Measurements from ENCODE around the gene NFKBIB. TPM values are rescaled to one million over a fixed set of nuclear protein-coding genes. Genes with fewer than 3 reads are reported as not detected.

Gene NFKBIB
- total RNA-seq, 1 experiment from 2014 or later: 39.8 TPM

- TF ChIP-seq, protein P1, sequence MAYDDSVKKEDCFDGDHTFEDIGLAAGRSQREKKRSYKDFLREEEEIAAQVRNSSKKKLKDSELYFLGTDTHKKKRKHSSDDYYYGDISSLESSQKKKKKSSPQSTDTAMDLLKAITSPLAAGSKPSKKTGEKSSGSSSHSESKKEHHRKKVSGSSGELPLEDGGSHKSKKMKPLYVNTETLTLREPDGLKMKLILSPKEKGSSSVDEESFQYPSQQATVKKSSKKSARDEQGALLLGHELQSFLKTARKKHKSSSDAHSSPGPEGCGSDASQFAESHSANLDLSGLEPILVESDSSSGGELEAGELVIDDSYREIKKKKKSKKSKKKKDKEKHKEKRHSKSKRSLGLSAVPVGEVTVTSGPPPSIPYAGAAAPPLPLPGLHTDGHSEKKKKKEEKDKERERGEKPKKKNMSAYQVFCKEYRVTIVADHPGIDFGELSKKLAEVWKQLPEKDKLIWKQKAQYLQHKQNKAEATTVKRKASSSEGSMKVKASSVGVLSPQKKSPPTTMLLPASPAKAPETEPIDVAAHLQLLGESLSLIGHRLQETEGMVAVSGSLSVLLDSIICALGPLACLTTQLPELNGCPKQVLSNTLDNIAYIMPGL (CRISPR knock-in tag; IDR thresholded peaks at IDR 0.05): no peak
- TF ChIP-seq HMGA2 (CRISPR knock-in tag; IDR thresholded peaks at IDR 0.05) (no peak), ATF1 (CRISPR knock-in tag; IDR thresholded peaks at IDR 0.05) (no peak), OVOL2 (CRISPR knock-in tag; IDR thresholded peaks at IDR 0.05; ENCODE audit: borderline replicate concordance) (no peak), ZNF263 (CRISPR knock-in tag; IDR thresholded peaks at IDR 0.05; ENCODE audit: low read depth) (peak; percentile 29; the same call in 1 of the 2 replicates), CREB1 (CRISPR knock-in tag; IDR thresholded peaks at IDR 0.05) (no peak), GABPB1 (CRISPR knock-in tag; IDR thresholded peaks at IDR 0.05) (peak; percentile 72; the same call in 1 of the 2 replicates), PRDM15 (CRISPR knock-in tag; IDR thresholded peaks at IDR 0.05) (peak; percentile 39; the same call in 1 of the 2 replicates), MXD4 (CRISPR knock-in tag; IDR thresholded peaks at IDR 0.05; ENCODE audit: borderline replicate concordance) (no peak), MLX (CRISPR knock-in tag; IDR thresholded peaks at IDR 0.05) (no peak), NFE2L1 (CRISPR knock-in tag; IDR thresholded peaks at IDR 0.05) (no peak), JUN (CRISPR knock-in tag; IDR thresholded peaks at IDR 0.05) (no peak), NR3C1 (CRISPR knock-in tag; conservative IDR thresholded peaks at IDR 0.05; ENCODE audit: low read depth) (no peak), ZNF423 (CRISPR knock-in tag; IDR thresholded peaks at IDR 0.05) (no peak), ZNF416 (CRISPR knock-in tag; IDR thresholded peaks at IDR 0.05) (no peak), ETV6 (CRISPR knock-in tag; IDR thresholded peaks at IDR 0.05) (peak; percentile 50; the same call in 1 of the 2 replicates), IRF2 (CRISPR knock-in tag; IDR thresholded peaks at IDR 0.05; ENCODE audit: borderline replicate concordance, low read depth) (no peak)
- TF ChIP-seq, protein P2, sequence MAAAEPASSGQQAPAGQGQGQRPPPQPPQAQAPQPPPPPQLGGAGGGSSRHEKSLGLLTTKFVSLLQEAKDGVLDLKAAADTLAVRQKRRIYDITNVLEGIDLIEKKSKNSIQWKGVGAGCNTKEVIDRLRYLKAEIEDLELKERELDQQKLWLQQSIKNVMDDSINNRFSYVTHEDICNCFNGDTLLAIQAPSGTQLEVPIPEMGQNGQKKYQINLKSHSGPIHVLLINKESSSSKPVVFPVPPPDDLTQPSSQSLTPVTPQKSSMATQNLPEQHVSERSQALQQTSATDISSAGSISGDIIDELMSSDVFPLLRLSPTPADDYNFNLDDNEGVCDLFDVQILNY (CRISPR knock-in tag; IDR thresholded peaks at IDR 0.05): peak; percentile 40; the same call in 1 of the 2 replicates
- TF ChIP-seq, protein P3, sequence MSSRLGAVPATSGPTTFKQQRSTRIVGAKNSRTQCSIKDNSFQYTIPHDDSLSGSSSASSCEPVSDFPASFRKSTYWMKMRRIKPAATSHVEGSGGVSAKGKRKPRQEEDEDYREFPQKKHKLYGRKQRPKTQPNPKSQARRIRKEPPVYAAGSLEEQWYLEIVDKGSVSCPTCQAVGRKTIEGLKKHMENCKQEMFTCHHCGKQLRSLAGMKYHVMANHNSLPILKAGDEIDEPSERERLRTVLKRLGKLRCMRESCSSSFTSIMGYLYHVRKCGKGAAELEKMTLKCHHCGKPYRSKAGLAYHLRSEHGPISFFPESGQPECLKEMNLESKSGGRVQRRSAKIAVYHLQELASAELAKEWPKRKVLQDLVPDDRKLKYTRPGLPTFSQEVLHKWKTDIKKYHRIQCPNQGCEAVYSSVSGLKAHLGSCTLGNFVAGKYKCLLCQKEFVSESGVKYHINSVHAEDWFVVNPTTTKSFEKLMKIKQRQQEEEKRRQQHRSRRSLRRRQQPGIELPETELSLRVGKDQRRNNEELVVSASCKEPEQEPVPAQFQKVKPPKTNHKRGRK (CRISPR knock-in tag; IDR thresholded peaks at IDR 0.05; ENCODE audit: borderline replicate concordance): no peak
- TF ChIP-seq, protein P4, sequence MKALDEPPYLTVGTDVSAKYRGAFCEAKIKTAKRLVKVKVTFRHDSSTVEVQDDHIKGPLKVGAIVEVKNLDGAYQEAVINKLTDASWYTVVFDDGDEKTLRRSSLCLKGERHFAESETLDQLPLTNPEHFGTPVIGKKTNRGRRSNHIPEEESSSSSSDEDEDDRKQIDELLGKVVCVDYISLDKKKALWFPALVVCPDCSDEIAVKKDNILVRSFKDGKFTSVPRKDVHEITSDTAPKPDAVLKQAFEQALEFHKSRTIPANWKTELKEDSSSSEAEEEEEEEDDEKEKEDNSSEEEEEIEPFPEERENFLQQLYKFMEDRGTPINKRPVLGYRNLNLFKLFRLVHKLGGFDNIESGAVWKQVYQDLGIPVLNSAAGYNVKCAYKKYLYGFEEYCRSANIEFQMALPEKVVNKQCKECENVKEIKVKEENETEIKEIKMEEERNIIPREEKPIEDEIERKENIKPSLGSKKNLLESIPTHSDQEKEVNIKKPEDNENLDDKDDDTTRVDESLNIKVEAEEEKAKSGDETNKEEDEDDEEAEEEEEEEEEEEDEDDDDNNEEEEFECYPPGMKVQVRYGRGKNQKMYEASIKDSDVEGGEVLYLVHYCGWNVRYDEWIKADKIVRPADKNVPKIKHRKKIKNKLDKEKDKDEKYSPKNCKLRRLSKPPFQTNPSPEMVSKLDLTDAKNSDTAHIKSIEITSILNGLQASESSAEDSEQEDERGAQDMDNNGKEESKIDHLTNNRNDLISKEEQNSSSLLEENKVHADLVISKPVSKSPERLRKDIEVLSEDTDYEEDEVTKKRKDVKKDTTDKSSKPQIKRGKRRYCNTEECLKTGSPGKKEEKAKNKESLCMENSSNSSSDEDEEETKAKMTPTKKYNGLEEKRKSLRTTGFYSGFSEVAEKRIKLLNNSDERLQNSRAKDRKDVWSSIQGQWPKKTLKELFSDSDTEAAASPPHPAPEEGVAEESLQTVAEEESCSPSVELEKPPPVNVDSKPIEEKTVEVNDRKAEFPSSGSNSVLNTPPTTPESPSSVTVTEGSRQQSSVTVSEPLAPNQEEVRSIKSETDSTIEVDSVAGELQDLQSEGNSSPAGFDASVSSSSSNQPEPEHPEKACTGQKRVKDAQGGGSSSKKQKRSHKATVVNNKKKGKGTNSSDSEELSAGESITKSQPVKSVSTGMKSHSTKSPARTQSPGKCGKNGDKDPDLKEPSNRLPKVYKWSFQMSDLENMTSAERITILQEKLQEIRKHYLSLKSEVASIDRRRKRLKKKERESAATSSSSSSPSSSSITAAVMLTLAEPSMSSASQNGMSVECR (CRISPR knock-in tag; IDR thresholded peaks at IDR 0.05; ENCODE audit: borderline replicate concordance): 0 out of 2 replicates have a peak, but pooled peaks have one; percentile 22
- TF ChIP-seq, protein P5, sequence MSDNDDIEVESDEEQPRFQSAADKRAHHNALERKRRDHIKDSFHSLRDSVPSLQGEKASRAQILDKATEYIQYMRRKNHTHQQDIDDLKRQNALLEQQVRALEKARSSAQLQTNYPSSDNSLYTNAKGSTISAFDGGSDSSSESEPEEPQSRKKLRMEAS (CRISPR knock-in tag; IDR thresholded peaks at IDR 0.05): peak; percentile 53
These were observed at the start of gene NFKBIB, which contains the start of gene SIRT2 (continued) for GRCh38 chr19:38899447-38900201.

Measured in WTC11 (cell line).